NCI-H146 (cell line): ENCODE measurements around the gene GOLGA3.

ENCODE experiments used
- DNase-seq: peaks from one replicate; lab custom pipeline; 2025; lab: John Stamatoyannopoulos, UW

GOLGA3 gene

DNA sequence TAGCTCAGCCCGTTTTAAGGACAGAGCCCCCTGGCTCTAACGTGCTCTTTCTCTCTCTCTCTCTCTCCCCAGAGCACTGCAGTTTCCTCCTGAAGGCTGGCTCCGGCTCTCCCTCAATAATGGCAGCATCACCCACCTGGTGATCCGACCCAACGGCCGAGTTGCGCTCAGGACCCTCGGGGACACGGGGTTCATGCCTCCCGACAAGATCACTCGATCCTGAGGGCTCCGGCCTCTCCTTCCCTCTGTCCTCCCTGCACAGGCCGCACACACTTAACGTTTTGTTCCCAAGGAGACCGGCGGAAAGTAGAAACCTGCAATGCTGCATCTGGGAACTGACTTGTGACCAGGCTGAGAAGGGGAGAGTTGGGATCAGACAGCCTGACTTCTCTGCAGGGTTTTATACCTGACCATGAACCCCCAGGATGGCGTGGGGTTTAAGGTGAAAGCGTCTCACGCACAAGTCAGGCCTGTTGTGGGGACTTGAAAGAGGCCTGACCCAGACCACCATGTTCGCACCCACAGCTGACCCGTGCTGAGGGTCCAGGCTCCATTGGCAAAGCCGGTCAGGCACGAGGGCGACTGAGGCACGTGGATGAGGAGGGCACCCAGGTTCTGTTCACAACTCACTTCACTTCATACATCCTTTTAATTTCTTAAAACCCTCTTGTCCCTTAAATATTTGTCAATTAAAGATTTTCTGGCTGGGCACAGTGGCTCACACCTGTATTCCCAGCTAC is 107.9 kb downstream of the GOLGA3 start:
- DNase-seq, result no peak

DNA sequence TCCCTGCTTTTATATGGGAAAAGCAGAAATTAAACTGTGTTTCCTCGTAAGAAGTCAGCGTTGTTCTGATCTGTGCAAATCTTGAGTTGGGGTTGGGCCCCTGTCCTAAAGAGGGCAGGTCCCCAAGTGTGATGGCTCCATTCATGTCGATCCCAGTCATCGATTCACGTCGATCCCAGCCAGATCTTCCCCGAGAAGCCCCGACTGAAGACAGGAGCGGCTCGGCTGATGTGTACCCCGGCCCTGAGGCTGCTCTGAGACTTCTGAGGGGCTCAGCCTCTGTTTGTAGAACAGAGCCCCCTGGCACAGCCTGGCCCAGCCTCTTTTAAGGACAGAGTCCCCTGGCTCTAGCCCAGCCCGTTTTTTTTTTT is 108.7 kb downstream of the GOLGA3 start:
- no peak for DNase-seq

DNA sequence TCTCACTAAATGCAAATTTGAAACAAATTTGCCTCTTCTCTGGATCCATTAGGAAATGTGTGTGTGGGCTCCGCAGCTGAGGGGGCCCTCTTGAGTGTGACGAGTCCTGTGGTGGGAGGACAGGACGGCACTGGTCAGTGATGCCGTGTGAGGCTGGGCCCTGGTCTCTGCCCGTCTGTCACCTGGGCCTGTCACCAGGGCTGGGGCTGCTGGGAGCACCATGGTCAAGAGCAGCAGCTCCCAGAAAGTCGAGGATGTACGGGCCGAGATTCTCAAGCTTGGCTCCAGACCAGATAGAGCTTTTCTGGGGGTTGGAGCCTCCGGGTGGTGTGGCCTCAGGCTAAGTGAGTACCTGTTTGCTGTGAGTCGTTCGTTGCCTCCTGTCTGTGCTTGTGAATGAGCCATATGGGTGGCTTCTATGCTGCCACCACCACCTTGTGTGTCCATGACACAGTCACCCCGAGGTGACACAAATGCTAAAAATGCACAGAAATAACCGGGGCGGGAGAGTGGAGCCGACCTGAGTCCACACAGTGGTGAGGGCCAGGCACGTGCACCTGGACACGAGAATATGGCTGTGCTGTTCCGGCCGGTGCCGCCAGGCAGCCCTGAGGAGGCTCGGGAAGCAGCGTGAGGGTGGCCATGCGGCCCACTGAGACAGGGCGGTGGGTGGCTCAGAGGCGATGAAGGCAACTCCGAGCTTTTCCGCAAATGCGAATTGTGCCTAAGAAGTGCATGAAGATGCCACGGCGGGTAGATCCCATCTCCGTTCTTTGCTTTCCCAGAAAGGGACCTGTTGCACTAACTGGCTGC is 109.3 kb downstream of the GOLGA3 start:
- DNase-seq, result no peak
